HFF-Myc (cell line): ENCODE measurements around the gene GARIN5B.

ENCODE experiments used
- DNase-seq: peaks from one replicate; pipeline ENCODE4 v3.0.0-alpha.2; 2011; ENCODE audit warnings: low read depth; ENCODE audit errors: extremely low read depth
- H3K4me3 ChIP-seq: replicated peaks from 2 replicates; pipeline ENCODE4 v1.5.1; 2011; ENCODE audit warnings: low read depth, mild to moderate bottlenecking, control low read depth, low read length
- TF ChIP-seq, protein P1 (sequence below): IDR thresholded peaks from 2 replicates; pipeline ENCODE4 v1.5.1; 2012; ENCODE audit warnings: mild to moderate bottlenecking, low read depth, low read length, control low read depth; ENCODE audit errors: missing control alignments

Gene GARIN5B

DNA sequence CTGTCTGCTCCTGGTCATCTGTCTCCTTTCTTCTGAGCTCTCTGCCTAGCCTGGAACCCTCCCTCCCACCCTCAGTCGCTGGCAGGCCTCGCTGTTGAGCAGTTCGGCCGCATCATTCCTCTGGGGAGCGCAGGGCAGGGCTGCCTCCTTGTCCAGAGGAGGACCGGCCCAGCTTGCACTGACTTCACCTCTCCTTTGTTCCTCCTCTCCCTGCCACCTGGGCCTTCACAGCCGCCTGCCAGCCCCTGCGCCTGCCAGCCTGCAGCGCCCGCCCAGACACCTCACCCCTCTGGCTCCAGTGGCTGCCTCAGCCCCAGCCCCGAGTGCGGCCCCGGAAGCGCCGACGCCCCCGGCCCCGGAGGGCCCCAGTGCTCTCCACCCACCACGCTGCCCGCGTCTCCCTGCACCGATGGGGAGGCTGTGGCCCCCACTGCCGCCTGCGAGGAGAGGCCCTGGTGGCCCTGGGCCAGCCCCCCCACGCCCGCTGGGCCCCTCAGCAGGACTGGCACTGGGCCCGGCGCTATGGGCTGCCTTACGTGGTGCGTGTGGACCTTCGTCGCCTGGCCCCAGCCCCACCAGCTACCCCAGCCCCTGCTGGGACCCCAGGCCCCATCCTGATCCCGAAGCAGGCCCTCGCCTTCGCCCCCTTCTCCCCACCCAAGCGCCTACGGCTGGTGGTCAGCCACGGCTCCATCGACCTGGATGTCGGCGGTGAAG is 16.2 kb downstream of the GARIN5B start:
- no peak overlapping the region for H3K4me3 ChIP-seq
- no peak for DNase-seq
- TF ChIP-seq, protein P1, sequence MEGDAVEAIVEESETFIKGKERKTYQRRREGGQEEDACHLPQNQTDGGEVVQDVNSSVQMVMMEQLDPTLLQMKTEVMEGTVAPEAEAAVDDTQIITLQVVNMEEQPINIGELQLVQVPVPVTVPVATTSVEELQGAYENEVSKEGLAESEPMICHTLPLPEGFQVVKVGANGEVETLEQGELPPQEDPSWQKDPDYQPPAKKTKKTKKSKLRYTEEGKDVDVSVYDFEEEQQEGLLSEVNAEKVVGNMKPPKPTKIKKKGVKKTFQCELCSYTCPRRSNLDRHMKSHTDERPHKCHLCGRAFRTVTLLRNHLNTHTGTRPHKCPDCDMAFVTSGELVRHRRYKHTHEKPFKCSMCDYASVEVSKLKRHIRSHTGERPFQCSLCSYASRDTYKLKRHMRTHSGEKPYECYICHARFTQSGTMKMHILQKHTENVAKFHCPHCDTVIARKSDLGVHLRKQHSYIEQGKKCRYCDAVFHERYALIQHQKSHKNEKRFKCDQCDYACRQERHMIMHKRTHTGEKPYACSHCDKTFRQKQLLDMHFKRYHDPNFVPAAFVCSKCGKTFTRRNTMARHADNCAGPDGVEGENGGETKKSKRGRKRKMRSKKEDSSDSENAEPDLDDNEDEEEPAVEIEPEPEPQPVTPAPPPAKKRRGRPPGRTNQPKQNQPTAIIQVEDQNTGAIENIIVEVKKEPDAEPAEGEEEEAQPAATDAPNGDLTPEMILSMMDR = no peak

DNA sequence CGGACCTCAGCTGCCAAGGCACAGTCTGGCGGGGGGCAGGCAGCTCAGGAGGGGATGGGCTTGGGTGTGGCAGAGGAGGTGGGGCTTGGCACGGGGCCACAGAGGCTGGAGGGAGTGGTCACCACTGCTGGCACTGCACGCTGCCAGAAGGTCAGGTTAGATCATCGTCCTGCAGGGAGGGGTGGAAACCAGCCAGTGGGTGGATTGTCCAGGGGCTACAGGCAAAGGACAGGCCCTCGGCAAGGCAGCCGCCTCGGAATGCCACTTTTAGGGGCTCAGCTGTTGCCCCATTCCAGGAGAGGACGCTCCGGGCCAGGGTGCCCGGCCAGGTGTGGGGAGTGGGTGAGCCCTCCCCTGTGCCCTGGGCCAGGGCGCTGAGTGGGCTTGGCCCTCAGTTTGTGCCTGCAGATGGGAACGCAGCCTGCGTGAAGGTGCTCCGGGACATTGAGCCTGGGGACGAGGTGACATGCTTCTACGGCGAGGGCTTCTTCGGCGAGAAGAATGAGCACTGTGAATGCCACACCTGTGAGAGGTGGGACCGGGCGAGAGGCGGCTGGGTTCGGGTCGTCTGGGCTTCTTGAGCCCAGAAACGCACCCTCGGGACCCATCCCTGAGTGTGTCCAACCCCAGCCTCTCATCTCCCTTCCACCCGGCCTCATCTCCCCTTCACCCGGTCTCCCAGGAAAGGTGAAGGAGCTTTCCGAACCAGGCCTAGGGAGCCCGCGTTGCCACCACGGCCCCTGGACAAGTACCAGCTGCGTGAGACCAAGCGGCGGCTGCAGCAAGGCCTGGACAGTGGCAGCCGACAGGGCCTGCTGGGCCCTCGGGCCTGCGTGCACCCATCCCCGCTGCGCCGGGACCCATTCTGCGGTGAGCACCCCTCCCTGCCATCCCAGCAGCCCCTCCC is 17.0 kb downstream of the GARIN5B start:
- TF ChIP-seq, protein P1 = no peak
- no peak overlapping the region for H3K4me3 ChIP-seq
- no peak for DNase-seq

DNA sequence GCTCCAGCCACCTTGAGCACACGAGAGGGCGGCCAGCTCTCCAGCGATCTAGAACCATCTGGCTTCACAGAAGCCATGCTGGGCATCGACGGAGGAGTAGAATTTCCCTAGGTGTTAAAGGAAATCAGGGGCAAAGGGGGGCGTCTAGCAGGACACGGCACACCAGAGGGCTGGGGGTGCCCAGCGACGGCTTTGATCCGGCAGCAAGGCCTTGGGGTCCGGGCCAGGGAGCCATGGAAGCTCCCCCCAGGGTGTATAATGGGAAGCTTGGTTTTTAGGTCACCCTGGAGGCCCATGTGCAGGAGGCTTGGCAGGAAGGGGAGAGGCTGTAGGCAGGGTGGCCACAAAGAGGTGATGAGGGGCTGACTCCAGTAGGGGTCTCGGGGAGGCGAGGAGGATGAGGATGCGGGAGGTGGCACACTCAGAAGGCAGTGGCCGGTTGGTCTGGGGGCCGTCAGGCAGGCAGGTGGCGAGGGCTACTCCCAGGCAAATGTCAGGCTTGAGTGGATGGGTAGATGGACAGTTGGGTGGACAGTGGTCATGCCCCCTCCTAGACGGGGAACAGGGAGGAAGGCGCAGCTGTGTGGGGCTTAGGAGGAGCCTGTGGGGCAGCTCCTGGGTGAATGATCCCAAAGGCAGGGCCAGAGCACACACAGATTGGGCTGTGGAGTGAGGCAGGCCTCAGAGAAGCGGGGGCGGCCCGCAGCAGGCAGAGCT is 17.8 kb downstream of the GARIN5B start:
- TF ChIP-seq, protein P1 = no peak
- DNase-seq = no peak
- no peak overlapping the region for H3K4me3 ChIP-seq

DNA sequence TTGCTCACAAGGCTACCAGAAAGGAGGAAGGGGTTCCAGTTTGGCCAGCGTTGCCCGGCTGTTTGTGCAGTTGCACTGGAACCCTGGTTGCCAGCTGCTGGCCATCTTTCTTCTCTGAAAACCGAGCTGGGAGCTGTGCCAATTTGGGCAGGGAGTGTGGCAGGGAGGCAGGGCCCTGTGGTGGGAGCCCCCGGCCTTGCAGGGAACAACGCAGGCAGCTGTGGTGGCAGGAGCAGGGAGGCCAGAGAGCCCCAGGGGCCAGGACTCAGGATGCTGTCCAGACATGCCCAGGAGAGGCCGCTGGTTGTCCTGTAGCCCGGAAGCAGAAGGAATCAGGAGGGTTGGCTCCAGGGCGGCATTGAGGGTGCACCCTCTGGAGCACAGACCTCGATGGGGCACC is 18.6 kb downstream of the GARIN5B start:
- no peak overlapping the region for H3K4me3 ChIP-seq
- TF ChIP-seq, protein P1 = no peak
- no peak for DNase-seq

DNA sequence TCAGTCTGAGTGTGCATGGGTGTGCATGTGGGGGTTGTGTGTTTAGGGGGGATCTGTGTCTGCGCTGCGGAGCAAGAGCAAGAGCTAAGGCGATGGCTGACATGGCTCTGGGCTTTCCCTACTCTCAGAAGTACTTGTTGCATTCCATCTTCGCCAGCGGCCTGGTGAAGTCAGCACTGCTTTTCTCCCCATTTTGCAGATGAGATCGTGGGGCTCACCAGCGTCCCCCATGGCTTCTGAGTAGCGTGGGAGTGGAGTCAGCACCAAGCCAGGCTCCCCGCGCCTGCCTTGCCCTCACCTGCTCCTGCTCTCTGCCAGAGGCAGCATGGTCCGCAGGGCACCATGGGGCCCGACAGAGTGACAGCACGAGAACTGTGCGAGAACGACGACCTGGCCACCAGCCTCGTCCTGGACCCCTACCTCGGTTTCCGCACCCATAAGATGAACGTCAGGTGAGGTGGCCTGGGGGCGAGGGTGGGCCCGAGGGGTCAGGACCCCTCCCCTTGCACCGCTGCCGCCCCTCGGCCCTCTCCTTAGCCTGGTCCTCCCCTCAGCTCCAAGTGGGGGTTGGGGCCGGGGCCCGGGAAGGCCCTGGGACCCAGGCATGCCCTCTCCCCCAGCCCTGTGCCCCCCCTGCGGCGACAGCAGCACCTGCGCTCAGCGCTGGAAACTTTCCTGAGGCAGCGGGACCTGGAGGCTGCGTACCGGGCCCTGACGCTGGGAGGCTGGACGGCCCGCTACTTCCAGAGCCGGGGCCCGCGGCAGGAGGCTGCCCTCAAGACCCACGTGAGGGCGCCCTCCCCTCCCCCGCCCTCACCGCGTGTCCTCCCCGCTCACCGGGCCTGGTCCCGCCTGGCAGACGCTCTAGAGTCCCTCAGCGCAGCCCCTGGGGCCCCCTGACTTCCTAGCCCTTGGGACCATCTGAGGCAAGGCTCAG is 21.2 kb downstream of the GARIN5B start:
- DNase-seq = no peak
- H3K4me3 ChIP-seq = peak overlapping the region; percentile 67

More for the DNA sequence above, 21.2 kb downstream of the GARIN5B start:
- TF ChIP-seq, protein P1 = no peak
